ENCODE results near the gene YOD1.

Gene YOD1

GRCh38 chr1:206998816-206999215 is 52.2 kb downstream of the YOD1 start:
- no peak for TF ChIP-seq CTCF (conservative IDR thresholded peaks at IDR 0.05; ENCODE audit: low read depth, low read length)
- Histone ChIP-seq H3K4me1 (ENCODE audit: low read depth, poor library complexity, severe bottlenecking) (no peaks in the 10 kb centered on the region), H3K79me2 (ENCODE audit: insufficient read depth, low read depth) (no peaks in the 10 kb centered on the region), H3K4me3 (IDR thresholded peaks at IDR 0.05; ENCODE audit: insufficient read depth, low read depth, low read length) (no peak overlapping the region), H3K9ac (no peak overlapping the region), H3K27ac (no peak overlapping the region), H3K36me3 (ENCODE audit: insufficient read depth) (no peaks in the 10 kb centered on the region), H3K4me2 (no peak overlapping the region), H4K20me1 (ENCODE audit: insufficient read depth) (no peaks in the 10 kb centered on the region), H3K27me3 (ENCODE audit: insufficient read depth, low read depth) (no peaks in the 10 kb centered on the region), H2AFZ (ENCODE audit: low read depth) (no peak overlapping the region)
